Stimulated activated CD4-positive, alpha-beta T cell treated with anti-CD3 and anti-CD28 coated beads, Interleukin-4, amount 100 ng/mL, for 1 hour (primary cell): ENCODE results near the gene CACNA1F.
A peak's percentile ranks its signal among the peaks of the same experiment; 100 is the strongest.

Source experiments
- DNase-seq: peaks from one replicate; pipeline ENCODE4 v3.0.0-alpha.2; 2020

CACNA1F gene

DNA sequence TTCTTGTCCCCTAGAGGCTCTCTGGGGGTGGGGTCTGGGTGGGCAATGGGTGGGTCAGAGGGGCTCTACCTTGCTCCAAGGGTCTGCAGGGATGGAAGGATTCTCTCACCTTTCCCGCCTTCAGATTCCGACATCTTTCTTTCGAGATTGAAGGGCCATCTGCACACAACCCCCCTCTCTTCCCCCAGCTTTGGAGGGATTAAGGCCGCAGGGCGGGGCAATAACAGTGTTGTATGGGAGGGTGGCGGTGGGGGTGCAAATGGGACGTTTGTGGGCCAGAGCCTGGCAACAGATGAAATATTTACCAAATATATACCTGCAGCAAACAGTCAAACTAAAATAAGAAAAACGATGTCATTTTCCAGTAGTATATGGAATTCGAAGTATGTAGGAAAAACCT is at the start of gene CACNA1F:
Gene CACNA1F (minus strand): TSS at position 165 of the 400 bp plus-strand sequence. CDS start 31 bp downstream, at position 134.
- DNase-seq = no peak

DNA sequence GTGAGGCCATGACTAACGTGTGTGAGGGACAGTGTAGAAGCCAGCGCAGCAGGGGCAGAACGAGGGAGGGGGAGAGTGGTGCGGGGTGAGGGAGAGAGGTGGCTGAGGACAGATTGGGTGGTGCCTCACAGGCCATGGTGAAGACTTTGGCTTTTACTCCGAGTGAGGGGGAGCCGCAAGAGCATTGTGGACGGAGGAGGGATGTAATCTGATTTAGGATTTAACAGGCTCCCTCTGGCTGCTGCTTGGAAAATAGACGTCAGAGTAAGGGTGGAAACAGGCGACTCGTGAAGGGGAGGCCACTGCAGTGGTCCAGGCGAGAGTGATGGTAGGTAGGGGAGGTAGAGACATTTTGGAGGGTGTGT is 49.5 kb upstream of the CACNA1F start:
- DNase-seq = no peak

DNA sequence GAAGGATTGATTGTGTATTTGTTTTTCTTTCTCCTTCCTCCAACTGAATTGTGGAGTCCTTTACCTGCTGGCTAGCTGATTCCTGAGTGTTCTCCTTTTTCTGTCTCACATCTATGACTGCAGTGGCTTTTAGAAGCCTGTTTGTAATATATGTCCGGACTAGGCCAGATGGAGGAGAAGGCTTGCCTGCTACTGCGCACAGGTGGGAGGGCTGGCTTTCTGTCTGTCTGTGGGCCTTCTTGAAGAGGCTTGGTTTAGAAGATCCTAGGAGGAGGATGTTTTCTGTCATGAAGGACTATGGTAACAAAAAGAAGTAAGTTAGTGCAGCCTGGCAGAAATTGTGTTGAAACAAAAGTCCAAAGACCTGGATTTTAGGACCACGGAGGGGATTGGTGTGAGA is 44.9 kb upstream of the CACNA1F start:
- DNase-seq = no peak

GRCh38 chrX:49277535-49277830 is 44.3 kb upstream of the CACNA1F start:
- DNase-seq = no peak

- DNase-seq = no peak
Observed at GRCh38 chrX:49276671-49277534, 43.8 kb upstream of the CACNA1F start.

DNA sequence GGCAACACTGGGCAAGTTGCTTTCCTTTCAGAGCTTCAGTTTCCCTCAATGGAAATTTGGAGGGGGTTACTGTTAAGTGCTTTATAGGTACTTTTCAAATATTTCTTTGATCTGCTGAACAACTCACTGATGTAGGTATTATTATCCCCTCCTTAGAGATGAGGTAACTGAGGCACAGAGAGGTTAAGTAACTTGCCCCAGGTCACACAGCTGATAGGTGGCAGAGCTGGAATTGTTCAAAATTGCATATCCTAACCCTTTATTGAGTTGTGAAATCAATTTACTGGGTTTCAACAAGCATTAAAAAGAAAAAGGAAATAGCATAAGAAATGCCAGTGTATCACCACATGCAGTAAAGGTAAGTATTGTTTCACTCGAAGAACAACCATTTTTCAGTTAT is 43.1 kb upstream of the CACNA1F start:
- DNase-seq = no peak

DNA sequence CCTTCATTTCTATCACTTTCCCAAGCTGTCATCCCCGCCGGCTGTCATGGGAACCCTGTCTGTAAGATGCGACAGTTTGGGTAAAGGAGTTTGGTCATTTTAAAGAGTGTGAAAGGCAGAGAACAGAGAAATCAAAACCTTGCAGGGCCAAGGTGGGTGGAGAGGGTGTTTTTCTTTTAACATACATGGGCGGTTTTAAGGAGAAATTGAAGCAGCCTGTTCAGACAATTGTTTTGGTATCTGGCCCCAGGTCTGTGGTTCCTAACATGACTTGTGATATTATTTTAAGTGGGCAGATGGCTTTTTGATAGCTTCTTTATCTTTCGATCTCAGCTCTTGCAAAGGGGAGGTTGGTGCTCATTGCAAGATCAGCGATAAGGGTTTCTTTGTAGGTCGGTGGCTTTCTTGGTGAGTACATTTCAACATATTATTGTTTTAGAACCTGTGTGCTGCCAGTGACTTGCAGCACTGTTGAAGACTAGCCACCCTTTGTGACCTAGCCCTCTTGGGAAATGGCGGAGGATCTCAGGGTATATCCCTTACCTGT is 40.1 kb upstream of the CACNA1F start:
- DNase-seq = peak; percentile 25

- no peak for DNase-seq
Observed at GRCh38 chrX:49272421-49272820, 39.3 kb upstream of the CACNA1F start.

DNA sequence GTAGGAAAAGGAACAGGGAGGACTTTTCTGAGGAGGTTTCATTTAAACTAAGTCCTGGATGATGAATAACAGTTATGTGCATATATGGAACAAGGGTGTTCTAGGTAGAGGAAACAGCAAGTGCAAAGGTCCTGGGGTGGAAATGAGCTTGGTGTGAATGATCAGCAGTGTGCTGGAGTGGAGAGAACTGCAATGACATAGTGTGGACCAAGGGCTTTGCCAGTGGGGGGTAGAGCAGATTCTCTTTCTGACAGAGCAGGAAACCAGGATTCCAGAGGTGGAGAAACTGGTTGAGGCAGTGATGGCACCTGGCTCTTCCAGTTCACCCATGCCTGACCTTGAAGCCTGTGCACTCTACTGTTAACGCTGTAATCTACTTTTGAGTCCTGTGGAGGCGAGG is 38.2 kb upstream of the CACNA1F start:
- no peak for DNase-seq

- no peak for DNase-seq
Observed at GRCh38 chrX:49270249-49270921, 37.2 kb upstream of the CACNA1F start.

DNA sequence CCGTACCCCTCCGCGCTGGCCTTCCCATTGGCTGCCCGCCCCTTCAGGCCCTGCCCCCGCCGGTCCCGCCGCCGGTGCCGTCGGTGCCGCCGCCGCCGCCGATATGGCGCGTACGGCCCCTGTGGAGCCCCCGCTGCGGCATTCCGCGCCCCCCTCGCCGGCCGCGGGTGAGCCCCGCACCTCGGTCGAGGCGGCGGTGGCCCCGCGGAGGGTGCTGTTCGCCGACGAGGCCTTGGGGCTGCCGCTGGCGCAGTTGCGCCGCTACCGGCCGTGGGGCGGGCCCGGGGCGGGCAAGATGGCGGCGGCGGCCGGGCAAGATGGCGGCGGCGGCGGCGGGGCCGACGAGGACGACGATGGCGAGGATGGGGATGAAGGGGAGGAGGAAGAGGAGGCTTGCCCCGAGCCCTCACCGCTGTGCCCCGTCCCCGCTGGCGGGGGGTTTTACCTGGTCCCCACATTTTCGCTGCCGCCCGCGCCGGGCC is 36.7 kb upstream of the CACNA1F start, which contains the start of gene PPP1R3F:
Gene PPP1R3F (plus strand): TSS at position 27 of the 482 bp plus-strand sequence. CDS start 77 bp downstream, at position 104.
- no peak for DNase-seq

DNA sequence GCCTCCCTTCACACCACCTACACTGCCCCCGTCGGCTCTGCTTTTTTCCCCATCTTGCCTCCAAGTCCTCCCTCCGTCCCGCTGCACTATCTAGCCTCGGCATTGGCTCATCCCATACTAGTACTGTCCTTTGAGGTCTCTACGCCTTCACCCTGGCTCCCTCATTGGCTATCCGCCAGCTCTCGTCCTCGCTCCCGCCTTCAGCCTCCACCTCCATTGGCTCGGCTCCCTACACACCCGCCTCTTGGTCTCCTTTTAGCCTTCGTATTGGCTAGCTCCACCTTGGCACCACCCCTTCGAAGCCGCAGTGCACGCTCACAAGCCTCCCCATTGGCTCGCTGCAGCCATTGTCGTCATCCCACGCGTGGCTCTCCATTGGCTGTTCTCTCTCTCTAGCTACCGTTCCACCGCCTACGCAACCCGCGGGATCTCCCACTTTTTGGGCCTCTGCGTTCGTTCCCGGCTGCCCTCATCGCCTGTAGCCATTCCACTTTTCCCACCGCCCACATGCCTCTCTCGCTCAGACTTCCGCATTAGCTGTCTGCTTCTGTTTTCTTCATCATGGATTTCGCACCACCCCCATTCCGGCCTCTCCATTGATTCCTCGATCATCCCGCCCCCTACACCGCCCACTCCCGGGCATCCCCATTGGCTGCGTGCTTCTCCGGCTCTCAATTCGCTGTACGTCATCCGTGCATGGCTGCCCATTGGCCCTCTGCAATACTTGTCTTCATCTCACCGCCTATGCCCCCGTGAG is 36.0 kb upstream of the CACNA1F start:
- peak; percentile 93 for DNase-seq

- no peak for DNase-seq
Observed at GRCh38 chrX:49268702-49269009, 35.5 kb upstream of the CACNA1F start.

DNA sequence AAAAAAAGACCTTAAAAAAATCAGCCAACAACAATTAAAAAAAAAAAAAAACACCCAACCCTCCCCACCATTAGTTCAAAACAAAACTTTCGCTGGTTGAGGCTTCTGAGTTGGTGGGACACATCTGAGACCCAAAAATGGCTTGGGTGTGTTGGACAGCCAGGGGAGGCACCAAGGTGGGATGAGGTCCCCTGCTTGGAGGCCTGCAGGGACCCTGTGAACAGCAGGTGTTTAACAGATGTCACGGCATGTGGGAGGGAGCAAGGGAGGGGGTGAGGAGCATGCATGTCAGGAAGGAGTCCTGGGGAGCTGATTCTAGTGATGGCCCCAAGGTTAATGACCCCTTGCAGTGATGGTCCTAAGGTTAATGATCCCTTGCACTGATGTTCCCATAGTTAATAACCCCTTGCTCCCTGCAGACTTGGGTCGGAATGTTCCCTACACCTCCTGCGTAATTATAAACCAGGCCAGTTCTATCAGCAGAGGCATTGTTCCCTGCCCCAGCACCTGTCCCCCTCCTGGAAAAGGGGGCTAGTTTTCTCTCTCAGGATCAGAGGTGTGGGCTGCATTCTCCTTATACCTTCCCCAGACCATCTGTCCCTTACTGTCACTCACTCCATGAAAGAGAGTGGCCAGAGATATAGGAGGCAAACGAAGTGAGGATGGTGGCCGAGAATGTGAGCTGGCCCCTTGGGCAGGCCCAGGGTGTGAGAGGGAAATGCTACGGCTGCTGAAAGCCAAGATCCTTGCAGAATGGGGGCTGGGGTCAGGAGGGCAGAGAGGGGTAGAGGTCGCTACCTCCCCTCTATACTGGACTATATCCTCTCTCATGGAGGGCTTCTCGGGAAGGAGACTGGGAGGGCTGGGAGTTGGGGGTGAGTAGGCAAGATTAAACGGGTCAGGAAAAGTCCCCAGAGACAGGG is 33.6 kb upstream of the CACNA1F start:
- no peak for DNase-seq

DNA sequence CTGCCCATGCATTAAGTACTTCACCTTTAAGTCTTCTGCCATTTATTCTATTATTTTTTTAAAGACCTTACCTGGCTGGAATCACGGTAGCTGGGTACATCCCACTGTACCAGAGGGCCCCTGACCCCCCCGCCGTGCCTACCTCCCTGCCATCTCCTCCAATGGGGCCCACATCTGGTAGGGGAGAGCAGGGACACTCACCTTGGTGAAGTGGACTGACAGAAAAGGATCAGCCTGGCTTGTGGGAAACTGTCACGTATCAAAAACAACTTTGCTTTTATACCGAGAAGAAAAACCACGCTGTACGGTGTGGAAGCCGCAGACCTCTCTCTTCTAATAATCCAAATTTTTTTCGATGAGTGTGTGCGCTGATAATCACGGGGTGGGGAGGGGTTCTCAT is 31.3 kb upstream of the CACNA1F start, which contains the start of gene FOXP3:
Gene FOXP3 (minus strand): TSS at position 251 of the 400 bp plus-strand sequence. CDS start 6,205 bp downstream, outside the sequence.
- DNase-seq = no peak

DNA sequence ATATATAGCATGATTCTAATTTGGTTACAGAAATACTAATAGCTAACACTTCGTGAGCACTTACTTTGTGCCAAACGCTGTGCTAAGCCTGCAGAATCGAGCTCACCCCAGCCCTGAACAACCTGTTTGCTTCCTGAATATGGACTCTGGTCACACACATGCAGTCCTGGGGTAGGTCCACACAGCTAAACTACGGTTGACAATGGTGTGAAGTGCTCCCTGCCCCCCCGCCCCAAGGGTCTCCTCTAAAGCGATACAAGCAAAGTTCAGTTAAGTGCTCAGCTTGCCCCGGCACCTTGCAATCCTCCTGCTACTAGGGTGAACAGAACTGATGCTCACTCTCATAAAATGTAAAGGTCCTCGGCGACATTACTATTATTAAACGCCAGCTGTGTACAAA is 30.5 kb upstream of the CACNA1F start:
- DNase-seq = no peak

DNA sequence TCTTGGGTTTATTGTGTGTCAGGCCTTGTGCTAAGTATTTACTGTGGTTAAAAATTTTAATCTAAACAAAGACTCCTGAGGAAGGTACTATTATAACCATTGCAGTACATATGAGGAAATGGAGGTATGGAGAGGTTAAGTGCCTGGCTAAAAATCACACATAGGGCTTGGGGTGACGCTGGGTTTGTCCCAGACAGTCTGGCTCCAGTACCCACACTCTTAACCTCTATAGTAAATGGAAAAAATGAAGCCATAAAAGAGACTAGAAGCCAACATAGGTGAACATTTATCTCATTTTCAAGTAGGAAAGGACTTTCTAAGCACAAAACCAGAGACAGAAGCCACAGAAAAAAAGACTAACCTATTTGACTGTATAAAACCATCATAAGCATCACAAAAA is 29.5 kb upstream of the CACNA1F start:
- no peak for DNase-seq

- no peak for DNase-seq
Observed at GRCh38 chrX:49260221-49260985, 27.3 kb upstream of the CACNA1F start.

GRCh38 chrX:49258749-49259124 is 25.6 kb upstream of the CACNA1F start:
- DNase-seq = no peak

DNA sequence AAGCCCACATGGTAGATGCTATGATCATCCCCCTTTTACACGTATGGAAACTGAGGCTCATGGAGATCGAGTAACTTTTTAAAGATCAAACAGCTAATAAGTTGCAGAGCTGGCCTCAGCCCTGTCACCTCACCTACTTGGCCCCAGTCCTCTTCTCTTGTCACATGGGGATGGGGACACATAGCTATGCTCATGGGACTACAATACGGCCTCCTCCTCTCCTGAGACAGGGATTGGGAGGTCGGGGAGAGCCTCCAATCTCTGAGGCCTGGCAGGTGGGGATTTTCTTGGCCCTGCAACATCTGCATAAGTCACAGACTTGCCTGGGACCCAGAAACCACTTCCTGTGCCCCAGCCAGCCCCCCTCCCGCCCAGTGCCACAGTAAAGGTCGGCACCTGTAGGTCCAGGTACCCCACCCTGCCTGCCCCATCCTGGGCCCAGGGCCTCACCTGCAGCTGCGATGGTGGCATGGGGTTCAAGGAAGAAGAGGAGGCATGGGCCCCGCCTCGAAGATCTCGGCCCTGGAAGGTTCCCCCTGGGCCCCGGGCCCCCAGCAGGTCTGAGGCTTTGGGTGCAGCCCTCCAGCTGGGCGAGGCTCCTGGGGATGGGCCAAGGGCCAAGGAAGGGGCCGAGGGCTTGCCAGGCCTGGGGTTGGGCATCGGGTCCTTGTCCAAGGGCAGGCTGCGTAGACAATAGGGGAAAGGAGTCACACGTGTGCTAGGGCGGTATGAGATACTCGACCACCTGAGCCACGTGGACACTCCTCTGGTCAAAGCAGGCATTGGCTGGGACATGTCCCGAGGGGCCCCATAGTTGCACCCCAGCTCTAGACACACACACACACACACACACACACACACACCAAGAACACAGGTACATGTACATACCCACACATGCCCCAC is 25.0 kb upstream of the CACNA1F start:
- no peak for DNase-seq
